GM04503 (cell line): ENCODE measurements around the gene SAMD15.
"Not testable (repeated sequence)": the region's sequence is repeated elsewhere in the genome, so short reads cannot be mapped to it uniquely, and the experiment has no call there.

Experiments
- DNase-seq: peaks from one replicate; pipeline ENCODE4 v3.0.0-alpha.2; 2012; ENCODE audit warnings: low read depth

Gene SAMD15

GRCh38 chr14:77376771-77377501 lies at the start of gene SAMD15, which contains the start of gene TMED8:
Gene SAMD15, plus strand, starts transcription at chr14:77377379. Its CDS starts 40 bp downstream, at chr14:77377419.
Gene TMED8, minus strand, starts transcription at chr14:77377094. Its CDS starts 41 bp downstream, at chr14:77377053.
- peak; percentile 44 for DNase-seq

- DNase-seq = no peak
Measured at GRCh38 chr14:77329872-77330271, 47.3 kb upstream of the SAMD15 start.

- no peak for DNase-seq
Measured at GRCh38 chr14:77335576-77335975, 41.6 kb upstream of the SAMD15 start.

- DNase-seq = not testable (repeated sequence)
Measured at GRCh38 chr14:77337255-77337654, 39.9 kb upstream of the SAMD15 start.

GRCh38 chr14:77337880-77338279 lies 39.3 kb upstream of the SAMD15 start:
- DNase-seq = no peak

- no peak for DNase-seq
Measured at GRCh38 chr14:77338302-77338701, 38.9 kb upstream of the SAMD15 start.

GRCh38 chr14:77339407-77339806 lies 37.8 kb upstream of the SAMD15 start:
- DNase-seq = peak; percentile 22

- no peak for DNase-seq
Measured at GRCh38 chr14:77340389-77340788, 36.8 kb upstream of the SAMD15 start.

GRCh38 chr14:77342726-77343397 lies 34.3 kb upstream of the SAMD15 start:
- DNase-seq = no peak

GRCh38 chr14:77343662-77344061 lies 33.5 kb upstream of the SAMD15 start:
- DNase-seq = no peak

- DNase-seq = no peak
Measured at GRCh38 chr14:77344377-77344996, 32.7 kb upstream of the SAMD15 start.

GRCh38 chr14:77346495-77346894 lies 30.7 kb upstream of the SAMD15 start:
- no peak for DNase-seq

- no peak for DNase-seq
Measured at GRCh38 chr14:77347751-77348150, 29.4 kb upstream of the SAMD15 start.

- no peak for DNase-seq
Measured at GRCh38 chr14:77353469-77354141, 23.6 kb upstream of the SAMD15 start.

- DNase-seq = no peak
Measured at GRCh38 chr14:77355811-77356210, 21.4 kb upstream of the SAMD15 start.

- DNase-seq = no peak
Measured at GRCh38 chr14:77356899-77357298, 20.3 kb upstream of the SAMD15 start.

- no peak for DNase-seq
Measured at GRCh38 chr14:77359626-77360025, 17.6 kb upstream of the SAMD15 start.

GRCh38 chr14:77364146-77364545 lies 13.0 kb upstream of the SAMD15 start:
- no peak for DNase-seq

- DNase-seq = no peak
Measured at GRCh38 chr14:77369285-77369684, 7.9 kb upstream of the SAMD15 start.

GRCh38 chr14:77372304-77372841 lies 4.8 kb upstream of the SAMD15 start:
- DNase-seq = no peak

- DNase-seq = no peak
Measured at GRCh38 chr14:77375164-77375950, 1.8 kb upstream of the SAMD15 start.
